T-helper 1 cell (primary cell): ENCODE data around the gene SCP2D1.
"Not testable (repeated sequence)": the region's sequence is repeated elsewhere in the genome, so short reads cannot be mapped to it uniquely, and the experiment has no call there.

ENCODE experiments used
- DNase-seq, 5 donors: peaks; one replicate each; pipeline ENCODE4 v3.0.0-alpha.2; 2012 to 2020
- total RNA-seq, 4 donors: gene quantifications; one replicate each; lab custom pipeline; 2026; lab: John Stamatoyannopoulos, UW

Gene SCP2D1
- total RNA-seq, result 0 reads per million in 4 donors

DNA sequence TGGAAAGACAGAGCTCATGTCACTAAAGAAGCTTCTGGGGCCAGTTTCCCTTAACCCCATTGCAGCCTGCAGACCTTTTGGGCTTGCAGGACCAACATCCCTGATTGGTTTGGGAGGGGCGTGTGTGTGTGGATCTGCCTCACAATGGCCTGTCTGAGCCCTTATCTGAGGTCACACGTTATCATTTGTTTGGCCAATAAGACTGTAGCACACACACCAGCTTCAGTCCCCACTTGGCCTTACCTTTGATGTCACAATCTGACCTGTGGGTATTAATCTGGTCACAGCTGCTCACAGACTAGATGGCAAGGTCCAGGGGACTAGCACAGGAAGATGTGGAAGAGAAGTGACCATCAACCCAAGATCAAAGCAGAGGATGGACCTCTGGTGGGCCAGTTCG lies at the start of gene SCP2D1:
SCP2D1 (plus strand) TSS at position 301 of the 400 bp plus-strand sequence; CDS start at position 334, 33 bp downstream.
- DNase-seq, result no peak

DNA sequence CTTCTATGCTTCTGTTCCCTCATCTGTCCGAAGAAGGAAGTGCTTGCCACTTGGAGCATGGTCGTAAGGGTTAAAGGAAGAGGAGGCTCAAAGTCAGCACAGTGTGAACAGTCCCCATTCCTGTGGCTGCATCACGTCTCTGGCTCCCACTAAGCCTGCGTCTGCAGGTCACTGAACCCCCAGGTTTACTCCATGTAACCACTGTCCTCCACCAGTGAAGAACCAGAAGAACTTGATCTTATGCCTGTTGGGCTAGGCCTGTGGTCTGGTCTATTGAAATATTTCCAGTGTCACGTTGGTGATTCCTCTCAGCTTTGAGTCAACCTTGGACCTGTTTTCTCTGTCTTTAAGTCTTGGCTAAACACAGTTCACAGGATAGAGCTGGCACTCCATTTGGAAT lies 45.9 kb upstream of the SCP2D1 start:
- no peak for DNase-seq

DNA sequence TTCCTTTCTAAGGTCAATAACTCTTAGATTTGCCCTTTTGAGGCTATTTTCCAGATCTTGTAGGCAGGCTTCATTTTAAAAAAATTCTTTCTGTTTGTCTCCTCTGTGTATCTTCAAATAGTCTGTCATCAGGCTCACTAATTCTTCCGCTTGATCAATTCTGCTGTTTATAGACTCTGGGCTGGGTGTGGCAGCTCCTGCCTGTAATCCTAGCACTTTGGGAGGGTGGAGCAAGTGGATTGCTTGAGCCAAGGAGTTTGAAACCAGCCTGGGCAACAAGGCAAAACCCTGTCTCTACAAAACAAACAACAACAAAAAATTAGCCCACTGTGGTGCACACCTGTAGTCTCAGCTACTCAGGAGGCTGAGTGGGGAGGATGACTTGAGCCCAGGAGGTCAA lies 40.0 kb upstream of the SCP2D1 start:
- DNase-seq, result no peak

DNA sequence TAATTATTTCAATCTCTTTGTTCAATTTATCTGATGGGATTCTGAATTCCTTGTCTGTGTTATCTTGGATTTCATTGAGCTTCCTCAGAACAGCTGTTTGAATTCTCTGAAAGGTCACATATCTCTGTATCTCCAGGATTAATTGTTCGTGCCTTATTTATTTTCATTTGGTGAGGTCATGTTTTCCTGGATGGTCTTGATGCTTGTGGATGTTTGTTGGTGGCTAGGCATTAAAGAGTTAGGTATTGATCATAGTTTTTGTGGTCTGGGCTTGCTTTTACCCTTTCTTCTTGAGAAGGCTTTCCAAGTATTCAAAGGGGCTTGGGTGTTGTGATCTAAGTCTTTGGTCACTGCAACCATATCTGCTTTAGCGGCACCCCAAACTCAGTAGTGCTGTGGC lies 39.4 kb upstream of the SCP2D1 start:
- DNase-seq, result no peak

DNA sequence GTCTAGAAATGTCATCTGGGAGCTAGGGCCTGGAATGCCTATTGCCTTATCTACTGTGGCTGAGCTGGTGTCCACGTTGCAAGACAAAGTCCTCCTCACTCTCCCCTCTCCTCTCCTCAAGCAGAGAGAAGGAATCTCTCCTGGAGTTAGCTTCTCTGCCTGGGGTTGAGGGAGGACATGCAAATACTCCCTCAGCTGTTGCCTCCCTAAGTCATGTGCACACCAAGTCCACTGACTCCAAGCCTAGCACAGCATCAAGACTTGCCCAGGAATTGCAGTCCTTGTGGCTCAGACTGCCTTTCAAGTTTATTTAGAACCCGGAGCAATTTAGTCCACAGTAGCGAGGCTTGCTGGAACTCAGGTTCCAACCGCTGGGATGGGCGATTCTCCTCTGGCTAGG lies 38.0 kb upstream of the SCP2D1 start:
- no peak for DNase-seq

DNA sequence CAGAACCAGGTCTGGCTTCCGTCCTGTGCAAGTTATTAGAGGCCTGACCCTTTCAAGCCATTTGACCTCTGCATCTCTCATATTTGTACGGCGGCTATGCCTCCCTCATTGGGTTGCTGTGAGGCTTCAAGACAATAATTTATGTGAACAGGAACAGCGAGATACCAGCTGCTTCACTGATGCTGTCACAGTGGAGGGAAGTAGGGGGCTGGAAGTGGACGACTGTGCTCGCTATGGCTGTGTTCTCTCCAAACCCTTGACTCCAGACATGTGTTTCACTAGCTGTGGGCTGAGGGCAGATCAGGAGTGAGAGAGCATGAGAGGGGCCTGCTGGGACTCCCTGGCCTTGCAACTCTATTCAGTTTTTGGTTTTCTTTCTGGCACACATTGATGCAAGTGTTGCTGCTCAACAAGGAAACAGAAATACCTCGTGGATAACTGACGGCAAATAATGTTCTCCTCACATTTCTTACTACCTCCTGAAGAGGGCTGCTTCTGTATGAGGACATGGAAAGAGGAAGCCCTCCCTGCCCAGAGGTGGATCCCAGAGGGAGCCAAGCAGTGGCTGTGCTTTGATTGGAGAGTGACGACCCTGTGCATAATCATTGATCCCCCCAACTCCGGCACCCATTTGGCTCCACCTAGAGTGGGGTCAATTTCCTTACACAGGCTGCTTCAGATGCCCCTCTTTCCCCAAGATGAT lies 34.7 kb upstream of the SCP2D1 start:
- no peak for DNase-seq

DNA sequence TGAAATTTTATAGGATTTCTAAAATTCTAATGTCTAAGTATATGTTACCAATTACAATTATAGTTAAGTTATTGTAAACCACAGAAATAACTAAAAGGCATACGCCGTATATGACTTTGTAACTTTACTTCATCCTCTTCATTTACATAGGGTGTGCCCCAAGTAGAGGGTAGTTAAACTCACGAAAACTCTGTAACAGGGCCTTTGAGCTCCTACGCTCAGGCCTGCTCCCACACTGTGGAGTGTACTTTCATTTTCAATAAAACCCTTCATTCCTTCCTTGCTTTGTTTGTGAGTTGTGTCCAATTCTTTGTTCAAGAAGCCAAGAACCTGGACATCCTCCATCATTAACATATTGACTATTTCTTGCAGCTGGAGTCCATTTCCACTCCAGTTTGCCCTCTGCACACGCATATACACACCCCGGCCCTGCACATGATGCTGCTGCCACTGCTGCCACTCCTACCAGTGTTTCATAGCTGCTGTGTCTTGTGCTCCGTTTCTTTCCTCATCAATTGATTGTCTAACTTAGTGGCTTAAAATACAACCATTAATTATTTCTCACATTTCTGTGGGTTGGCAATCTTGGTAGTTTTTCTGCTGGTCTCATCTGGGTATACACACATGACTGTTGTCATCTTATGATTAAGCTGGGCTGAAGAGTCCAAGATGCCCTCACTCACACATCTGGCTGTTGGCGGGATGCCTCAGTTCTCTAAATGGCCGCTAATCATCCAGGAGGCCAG lies 33.0 kb upstream of the SCP2D1 start:
- no peak for DNase-seq

DNA sequence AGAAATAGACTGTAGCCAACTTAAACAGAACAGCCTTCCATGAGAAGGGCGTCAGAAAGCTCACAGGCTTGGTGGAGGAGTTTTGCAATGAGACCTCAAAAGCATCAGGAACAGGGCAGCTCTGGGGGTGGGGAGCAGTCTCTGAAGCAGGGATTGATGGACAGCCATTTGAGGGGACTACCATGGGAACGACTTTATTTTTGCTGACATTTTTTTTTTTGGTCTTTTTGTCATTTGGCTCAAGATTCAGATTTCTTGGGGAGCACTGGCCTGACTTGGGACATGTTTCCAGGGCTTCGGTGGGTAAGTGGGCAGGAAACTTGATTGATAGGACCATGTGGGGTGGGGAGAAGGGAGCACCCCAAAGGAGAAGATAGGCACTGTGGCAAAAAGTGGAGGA lies 32.1 kb upstream of the SCP2D1 start:
- no peak for DNase-seq

DNA sequence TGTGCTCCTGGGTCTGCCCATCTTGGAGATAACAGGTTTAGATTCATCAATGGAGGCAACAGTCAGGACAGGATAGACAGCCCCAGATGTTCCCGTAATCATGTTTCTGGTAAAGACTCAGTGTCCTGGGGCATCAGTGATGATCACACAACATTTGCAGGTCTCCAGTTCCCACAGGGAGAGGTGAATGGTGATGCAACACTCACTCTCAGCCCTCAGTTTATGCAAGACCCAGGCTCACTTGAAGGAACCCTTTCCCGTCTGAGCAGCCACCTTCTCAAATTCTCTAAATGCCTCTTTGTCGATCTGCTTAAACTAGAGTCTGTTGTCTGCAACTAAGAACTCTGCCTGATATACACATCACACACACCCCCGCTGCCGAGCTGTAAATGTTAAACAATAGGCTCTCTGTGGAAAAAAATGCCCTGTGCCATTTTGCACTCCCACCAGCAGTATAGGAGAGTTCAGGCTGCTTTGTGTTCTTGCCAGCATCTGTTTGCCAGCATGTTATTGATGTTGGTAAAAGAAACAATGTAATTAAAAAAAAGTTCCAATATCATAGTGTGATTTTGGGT lies 30.1 kb upstream of the SCP2D1 start:
- DNase-seq, result no peak

DNA sequence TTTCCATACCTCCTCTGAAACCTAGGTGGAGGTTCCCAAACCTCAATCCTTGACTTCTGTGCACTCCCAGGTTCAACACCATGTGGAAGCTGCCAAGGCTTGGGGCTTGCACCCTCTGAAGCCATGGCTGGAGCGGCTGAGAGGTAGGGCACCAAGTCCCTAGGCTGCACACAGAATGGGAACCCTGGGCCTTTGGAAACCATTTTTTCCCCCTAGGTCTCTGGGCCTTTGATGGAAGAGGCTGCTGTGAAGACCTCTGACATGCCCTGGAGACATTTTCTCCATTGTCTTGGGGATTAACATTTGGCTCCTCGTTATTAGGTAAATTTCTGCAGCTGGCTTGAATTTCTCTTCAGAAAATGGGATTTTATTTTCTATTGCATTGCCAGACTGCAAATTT lies 26.5 kb upstream of the SCP2D1 start:
- not testable (repeated sequence) for DNase-seq

DNA sequence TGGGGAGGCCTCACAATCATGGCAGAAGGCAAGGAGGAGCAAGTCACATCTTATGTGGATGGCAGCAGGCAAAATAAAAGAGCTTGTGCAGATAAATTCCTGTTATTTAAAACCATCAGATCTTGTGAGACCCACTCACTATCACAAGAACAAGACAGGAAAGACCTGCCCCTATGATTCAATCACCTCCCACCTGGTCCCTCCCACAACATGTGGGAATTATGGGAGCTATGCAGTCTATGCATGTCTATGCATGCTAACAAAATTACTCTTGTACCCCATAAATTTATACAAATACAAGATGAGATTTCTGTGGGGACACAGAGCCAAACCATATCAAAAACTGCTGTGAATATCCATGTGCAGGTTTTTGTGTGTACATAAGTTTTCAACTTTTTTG lies 25.6 kb upstream of the SCP2D1 start:
- DNase-seq, result no peak

DNA sequence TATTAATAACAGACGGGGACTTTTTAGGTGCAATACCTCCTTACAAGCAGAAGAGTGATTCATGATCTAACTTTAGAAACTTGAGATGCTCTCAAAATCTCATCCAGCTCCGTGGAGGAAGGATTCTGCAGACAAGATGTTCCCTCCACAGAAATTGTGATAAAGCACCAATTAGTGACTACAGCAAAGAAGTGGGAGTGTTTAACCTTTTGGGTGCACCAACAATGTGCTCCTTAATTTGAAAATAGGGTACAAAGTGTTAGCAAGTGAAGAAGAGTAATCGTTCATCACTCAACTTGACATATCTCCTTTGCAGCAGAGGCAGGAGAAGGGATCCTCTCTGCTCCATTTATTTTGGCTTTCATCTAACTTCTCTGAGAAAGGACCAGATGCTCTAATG lies 22.8 kb upstream of the SCP2D1 start:
- no peak for DNase-seq

DNA sequence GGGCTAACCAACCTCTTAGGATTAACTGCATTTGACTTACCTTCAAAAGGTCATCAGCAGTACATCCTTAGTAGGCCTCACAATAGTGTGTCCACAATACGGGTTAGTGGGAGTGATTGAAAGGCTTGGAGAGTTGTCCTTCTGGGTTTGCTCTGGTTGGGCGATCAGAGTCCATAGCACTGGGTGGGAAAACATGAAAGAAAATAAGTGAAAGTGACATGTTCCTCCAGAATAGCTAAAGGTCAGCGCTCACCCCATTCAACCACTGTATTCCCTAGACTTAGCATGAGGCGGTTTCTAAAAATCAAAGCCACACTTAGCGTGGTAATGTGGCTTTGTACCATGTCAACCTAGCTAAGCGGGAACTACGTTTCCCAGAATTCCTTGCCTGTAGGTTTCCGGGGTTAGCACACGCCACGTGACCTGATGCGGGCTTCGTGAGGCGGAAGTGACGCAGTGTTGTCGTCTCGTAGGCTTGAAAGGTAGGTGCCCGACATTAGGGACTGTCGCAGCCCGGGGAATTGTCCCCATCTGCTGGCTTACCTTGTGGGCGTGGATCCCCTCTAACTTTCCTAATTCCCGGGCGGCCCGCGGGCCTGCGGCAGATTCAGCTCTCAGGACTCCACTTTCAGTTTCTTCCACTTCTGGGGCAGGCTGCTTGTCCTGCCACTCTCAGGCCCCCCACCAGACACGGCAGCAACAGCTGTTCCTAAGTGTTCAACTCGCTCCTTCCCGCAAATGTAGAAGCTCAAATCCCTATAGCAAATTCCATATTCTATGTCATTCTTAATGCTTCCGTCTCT lies 19.8 kb upstream of the SCP2D1 start:
- peak; percentile 74 to 92 (median 85) for DNase-seq

DNA sequence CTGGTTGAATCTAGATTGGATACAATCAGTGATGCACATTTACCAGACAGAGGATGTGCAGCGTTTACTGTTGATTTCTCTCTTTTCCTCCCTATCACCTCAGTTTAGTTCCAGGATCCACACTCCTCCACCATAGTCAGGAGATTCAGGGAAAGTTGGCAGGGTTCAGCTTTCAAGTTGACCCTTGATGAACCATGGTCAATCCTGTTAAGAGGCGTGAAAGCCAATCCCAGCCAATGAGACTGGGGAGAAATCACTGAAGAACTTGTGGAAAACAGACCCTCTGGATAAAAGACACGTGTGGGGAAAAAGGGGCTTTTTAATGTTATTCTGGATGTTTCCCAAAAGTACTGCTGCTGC lies 19.2 kb upstream of the SCP2D1 start:
- no peak for DNase-seq

DNA sequence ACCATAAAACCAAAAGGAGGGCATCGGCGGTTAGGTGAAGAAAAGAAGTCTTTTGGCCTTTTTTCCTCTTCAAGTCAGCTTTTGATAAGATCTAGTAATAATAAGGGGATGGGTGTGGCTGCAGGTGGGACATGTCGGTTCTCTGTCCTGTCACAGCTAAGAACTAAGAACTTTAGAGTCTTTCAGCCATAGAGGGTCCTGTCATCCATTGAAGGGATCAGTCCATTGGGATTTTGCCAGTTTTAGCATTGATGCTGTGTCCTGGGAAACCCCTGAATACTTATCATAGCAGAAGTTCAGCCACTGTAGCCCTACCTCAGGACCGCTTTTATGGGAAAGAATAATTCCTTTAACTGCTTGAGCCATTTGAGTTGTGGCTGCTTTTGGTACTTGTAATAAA lies 18.2 kb upstream of the SCP2D1 start:
- DNase-seq, result no peak

DNA sequence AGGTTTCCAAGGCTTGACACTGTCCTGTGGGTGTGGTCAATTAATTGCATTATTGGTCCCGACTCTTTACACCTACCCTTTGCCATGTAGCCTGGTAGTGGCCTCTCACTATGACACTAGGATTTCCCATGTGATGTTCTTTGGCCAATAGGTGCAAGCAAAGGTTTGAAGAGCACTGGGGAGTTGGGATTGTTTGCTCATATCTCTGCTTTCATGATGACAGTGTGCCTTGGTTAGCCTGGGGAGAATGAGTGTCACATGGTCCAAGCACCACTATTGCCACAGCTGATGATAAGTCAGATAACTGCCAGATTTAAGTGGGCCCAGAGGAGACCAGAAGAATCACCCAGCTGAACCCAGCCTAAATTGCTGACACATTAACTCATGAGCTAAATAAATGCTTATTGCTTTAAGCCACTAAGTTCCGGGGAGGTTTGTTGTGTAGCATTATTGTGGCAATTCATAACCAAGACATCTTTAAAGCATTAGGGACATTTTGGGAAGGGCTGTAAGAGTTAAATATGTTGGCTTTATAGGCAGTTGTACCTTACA lies 17.2 kb upstream of the SCP2D1 start:
- DNase-seq, result peak in 1 of 5 donors; percentile 3

DNA sequence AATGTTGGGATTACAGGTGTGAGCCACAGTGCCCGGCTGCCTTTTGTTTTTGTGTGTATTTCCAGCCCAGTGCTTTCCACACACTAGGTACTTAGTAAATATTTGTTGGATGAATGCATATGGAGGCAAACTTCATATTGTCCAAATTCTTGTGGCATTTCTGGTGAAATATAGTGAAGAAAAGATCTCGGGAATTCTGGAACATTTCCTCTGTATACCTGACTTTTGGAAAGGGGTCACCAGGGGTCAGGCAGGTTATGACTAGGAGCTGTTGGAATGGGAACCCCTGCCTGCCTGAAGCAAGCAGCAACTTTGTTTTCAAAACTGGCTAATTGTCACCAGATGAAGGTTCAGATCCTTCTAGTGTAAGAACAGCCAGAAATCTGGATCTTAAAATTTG lies 12.1 kb upstream of the SCP2D1 start:
- DNase-seq, result no peak

DNA sequence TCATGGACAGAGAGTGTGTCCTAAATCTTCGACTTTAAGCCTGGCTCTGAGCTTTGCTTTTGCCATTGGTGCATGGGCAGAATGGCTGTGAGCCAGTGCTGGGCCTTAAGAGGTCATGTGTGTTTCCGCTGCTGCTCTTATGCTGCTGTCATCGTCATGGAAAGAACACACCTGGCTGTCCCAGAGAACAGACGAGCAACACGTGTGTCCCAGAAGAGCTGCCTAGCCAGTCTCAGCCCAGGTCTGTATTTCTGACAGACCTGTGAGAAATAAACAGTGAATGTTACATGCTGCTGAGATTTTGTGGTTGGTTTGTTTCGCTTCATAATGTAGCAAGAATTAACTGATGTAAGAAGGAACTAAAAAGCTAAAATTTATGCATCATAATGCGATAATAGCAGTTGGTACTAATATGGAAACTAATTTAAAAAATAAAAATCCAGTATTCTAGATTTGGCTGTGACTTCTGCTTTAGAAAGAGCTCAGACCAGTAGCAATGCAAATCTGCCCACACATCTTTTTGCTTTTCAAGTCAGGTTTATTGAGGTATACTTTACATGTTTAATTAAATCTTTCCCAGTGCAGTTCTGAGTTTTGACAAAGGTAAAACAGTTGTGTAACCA lies 11.5 kb upstream of the SCP2D1 start:
- no peak for DNase-seq

DNA sequence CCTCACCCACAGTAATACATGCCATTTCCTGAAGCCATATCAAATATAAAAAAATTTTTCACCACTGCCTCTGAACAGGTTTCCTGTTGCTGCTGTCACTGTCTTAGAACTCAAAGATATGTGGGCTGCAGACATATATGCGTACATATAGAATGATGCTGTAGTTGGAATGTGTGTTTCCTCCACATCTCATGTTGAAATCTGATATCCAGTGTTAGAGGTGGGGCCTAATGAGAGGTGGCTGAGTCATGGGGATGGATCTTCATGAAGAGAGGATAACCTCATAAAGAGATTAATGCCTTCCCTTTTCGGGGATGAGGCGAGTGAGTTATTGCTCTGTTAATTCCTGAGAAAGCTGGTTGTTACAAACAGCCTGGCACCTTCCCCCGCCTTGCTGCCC lies 7.7 kb upstream of the SCP2D1 start:
- no peak for DNase-seq

DNA sequence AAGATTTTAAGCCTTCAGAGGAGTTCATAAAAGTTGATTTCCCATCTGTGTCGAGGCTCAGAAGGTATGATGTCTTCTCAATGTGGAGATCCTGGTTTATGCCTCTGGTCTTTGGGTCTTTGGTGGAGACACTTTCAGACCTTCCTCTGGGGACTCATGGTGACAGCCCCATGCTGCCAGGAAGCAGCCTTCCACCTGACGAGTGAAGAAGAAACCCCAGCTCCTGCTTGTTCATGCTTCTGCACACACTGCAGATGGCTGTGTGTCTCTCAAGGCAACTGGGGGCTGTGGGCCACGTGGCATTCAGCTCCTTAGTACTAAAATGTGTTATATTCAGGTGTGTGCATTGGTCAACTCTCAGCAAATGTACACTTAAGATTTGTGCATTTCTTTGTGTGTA lies 4.9 kb upstream of the SCP2D1 start:
- DNase-seq, result no peak

DNA sequence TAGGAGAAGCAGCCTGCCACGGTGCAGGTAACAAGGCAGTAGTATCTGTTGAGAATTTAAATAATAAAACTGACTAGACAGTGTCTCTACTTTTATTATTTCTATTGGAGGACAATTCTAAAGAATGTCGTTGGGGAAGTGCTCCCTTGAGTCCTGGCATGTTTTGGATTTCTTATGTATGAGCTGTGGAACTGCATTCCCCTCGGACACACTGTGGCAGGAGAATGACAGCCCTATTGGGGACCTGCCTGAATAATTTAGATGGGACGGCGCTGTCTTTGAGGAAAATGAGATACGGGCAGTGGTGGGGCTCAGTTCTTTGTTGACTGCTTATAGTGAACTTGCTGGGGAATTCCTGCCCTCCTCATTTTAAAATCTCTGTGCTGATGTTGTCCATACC lies 2.4 kb upstream of the SCP2D1 start:
- no peak for DNase-seq

DNA sequence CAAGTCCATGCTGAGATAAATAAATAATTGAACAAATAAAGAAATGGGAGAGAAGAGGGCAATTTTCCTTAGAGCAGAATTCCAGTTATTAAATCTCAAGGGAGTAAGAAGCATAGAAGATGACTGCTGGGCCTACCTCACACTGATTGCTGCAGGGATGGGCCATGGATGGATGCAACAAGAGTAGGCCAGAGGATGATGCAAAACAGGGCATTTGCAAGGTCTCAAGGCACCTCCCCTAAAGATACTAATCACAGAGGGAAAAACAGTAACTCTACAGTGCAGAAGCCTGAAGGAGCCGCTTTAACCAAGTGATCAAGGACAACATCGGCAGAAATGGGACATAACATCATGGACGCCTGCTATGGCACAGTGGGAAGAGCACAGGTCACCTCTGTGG lies 1.7 kb upstream of the SCP2D1 start:
- DNase-seq, result no peak
